NCI-H146 treated with DMSO at 0.1 percent for 48 hours (cell line): ENCODE results near the gene AIFM3.
"Not testable (repeated sequence)": the region's sequence is repeated elsewhere in the genome, so short reads cannot be mapped to it uniquely, and the experiment has no call there.

Experiments
- DNase-seq: peaks from one replicate; lab custom pipeline; 2025; ENCODE audit not compliant: unreplicated experiment; lab: John Stamatoyannopoulos, UW

The AIFM3 gene

GRCh38 chr22:20940904-20941385 is 26.1 kb upstream of the AIFM3 start:
- DNase-seq = no peak

DNA sequence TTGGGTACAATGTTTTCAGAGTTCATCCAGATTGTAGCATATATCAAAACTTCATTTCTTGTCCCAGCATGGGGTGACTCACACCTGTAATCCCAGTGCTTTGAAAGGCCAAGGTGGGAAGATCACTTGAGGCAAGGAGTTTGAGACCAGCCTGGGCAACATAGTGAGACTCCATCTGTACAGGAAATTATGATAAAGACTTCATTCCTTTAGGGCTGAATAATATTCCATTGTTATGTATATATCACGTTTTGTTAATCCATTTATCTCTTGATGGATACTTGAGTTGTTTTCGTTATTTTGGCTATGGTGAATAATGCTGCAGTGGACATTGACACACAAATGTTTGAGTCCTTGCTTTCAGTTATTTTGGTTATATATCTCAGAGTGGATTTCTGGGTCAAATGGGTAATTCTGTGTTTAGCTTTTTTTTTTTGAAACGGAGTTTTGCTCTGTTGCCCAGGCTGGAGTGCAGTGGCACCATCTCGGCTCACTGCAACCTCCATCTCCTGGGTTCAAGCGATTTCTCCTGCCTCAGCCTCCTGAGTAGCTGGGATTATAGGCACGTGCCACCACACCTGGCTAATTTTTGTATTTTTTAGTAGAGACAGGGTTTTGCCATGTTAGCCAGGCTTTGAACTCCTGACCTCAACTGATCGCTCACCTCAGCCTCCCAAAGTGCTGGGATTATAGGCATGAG is 24.7 kb upstream of the AIFM3 start:
- DNase-seq = not testable (repeated sequence)

GRCh38 chr22:20943104-20943933 is 23.7 kb upstream of the AIFM3 start:
- no peak for DNase-seq

GRCh38 chr22:20944042-20944441 is 23.0 kb upstream of the AIFM3 start:
- DNase-seq = no peak

DNA sequence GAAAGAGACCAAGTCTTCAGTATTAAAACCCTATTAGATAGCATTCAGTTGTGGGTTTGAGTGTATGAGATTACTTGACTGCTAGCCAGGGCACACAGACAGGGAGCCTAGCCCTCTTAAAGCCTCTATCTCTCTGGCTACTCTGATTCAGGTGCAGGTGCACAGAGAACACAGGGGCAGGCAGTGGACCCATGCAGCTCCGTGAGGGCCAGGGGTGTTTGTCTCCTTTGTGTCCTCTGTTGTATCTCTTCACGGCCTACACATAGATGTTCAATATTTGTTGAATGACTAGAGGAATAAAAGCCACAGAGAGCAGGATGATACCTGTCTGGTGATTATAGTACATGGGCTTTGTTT is 21.5 kb upstream of the AIFM3 start:
- no peak for DNase-seq

DNA sequence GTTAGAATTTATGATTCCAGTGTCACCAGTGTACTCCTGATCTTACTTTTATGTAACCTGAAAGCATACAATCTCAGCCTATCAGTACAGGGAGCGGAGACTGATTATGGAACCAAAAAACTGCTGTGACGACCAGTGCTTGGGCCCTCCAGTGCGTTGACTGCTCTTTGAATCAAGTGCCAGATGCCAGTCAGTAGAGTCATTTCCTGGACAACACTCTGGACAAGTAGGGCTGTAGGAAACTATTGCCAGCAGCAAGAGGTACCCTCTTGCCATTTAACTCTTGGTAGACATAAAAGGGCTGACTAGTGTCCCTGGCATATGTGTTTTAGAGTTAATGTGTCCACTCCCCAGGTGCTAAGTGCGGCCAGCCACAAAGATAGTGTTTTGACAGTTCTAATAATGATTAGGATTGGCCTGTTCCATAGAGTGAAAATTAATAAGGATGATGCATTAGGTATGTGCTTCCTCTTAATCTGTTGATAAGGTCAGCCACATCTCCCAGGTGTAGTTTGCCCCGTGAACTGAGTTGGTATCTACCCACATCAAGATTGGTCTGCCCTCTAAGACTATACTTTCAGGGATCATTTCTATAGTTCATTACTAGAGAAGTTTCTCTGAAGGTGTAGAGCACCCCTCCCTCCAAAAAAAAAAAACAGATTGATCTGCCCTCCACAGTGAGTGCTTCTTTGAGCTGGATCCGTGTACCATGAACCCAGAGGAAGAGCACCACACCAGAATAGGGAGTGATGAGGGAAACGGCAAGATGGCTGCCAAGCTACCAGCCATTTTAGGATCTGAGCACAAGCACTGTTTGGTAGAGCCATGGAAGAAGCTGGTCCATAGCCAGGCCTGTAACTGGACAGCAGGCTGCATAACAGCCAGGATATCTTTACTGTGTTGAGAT is 20.7 kb upstream of the AIFM3 start:
- no peak for DNase-seq

- DNase-seq = no peak
Observed at GRCh38 chr22:20946991-20947390, 20.1 kb upstream of the AIFM3 start.

DNA sequence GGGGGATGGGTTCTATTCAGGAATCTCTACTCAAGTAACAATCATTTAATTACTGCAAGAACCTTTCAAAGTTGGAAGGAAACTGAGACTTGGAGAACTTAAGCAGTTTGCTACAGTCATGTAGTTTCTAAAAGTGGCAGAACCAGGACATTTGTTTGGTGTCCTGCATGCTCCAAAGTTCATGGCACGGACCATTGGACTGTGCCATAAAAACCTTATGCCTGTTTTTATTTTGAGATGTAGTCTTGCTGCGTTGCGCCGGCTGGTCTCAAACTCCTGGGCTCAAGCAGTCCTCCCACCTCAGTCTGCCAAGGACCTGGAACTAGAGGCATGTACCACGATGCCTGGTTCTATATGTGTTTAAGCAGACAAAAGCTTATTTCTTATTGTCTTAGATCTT is 18.6 kb upstream of the AIFM3 start:
- DNase-seq = no peak

- DNase-seq = no peak
Observed at GRCh38 chr22:20948989-20949388, 18.1 kb upstream of the AIFM3 start.

GRCh38 chr22:20949698-20950183 is 17.3 kb upstream of the AIFM3 start:
- no peak for DNase-seq

DNA sequence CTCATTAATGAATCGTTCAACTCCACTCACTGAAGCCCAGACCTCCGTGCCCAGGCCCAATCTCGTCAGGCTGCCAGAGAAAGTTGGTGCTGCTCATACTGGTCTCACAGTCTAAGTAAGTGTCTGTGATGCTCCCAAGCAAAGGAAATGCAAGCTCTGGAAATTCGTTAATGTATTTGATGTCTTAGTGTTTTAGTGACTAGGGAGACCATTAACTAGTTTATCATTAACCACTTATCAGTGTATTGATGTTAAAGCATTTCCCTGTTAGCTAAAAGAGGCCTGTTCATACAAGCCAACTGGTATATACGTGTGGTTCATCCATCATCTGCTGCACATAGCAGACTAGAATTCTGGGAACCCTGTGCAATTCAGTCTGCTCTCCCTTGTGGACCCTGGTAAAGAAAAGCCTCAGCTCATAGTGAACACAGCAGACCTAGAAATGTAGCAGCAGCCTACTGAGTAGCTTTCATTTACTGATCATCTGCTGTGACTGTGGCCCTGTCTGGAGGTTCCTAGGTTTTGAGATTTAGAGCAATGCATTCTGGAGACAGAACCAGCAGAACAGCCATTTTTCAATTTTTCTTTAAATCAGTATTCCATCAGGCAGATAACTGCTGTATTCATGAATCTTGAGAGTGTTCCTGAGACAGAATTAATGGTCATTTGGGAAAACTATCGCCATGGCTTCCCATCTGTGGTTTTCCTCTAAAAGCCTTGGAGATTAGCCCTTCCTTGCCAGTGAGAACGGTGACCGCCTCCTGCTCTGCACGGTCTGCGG is 15.7 kb upstream of the AIFM3 start:
- no peak for DNase-seq

DNA sequence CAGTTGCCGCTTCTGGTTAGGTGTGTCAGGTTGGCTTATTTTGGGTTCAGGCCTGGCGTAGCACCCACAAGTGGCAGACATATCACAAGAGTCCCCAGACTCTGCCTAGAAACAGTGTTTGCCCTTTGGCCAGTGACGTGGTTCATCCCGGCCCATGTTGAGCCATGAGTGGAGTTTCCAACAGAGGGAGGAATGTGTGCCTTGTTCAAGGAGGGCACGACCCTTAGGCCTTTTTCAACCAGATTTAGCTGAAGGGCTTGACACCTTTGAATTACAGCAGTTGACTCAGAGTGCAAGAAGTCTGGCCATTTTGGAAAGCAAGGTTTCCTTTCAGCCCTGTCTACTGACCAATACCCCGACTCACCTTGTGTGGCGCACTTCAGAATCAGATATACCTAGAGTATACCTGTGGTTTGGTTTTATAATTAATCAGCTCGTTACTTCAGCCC is 15.1 kb upstream of the AIFM3 start:
- no peak for DNase-seq

DNA sequence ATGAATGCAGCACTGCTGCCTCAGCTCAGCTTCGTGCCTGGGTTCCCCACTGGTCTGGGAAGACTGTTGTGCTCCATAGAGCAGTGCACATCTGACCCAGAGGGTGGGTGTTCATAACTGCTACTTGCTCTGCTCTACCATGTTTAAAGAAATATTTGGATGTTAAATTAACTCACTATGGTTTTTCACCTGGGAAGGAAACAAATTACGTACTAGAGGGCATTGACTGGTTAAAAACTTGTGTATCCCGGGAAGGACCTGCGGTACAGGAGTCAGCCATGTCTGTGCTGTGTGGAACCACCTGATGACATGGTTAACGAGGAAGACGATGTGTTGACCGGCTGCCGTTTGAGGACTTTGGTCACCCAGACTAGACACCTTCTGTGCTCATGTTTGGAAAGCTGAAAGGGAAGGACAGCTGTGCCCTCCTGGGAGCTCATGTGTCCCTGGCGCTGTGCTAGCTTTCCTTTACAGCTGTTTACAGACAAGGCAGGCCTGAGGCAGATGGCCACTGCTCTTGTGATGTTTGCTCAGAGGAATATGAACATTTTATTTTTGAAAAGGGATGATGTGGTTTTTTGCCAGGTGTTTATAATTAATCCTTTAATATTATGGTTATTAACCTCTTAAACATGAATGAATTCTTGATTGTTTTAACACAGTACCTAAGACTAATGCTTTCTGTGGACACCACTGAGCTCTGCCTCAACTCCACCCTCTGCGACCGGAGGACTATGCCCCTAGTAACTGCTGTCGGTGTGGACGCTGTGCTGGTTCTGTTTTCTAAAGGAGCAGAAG is 14.3 kb upstream of the AIFM3 start:
- DNase-seq = peak; percentile 22

GRCh38 chr22:20953342-20953608 is 13.8 kb upstream of the AIFM3 start:
- no peak for DNase-seq

- DNase-seq = no peak
Observed at GRCh38 chr22:20953668-20954500, 13.2 kb upstream of the AIFM3 start.

DNA sequence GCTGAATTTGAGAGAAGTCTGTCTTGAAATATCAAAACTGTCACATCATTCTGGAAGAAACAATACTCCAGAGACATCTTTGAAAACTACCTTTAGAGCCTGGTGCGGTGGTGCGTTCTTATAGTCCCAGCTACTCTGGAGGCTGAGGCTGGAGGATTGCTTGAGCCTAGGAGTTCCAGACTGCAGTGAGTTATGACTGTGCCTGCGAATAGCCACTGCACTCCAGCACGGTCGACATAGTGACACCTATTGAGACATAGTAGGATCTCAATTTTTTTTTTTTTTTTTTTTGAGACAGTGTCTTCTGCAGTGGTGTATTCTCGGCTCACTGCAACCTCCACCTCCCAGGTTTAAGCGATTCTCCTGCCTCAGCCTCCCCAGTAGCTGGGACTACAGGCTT is 11.5 kb upstream of the AIFM3 start:
- DNase-seq = no peak

DNA sequence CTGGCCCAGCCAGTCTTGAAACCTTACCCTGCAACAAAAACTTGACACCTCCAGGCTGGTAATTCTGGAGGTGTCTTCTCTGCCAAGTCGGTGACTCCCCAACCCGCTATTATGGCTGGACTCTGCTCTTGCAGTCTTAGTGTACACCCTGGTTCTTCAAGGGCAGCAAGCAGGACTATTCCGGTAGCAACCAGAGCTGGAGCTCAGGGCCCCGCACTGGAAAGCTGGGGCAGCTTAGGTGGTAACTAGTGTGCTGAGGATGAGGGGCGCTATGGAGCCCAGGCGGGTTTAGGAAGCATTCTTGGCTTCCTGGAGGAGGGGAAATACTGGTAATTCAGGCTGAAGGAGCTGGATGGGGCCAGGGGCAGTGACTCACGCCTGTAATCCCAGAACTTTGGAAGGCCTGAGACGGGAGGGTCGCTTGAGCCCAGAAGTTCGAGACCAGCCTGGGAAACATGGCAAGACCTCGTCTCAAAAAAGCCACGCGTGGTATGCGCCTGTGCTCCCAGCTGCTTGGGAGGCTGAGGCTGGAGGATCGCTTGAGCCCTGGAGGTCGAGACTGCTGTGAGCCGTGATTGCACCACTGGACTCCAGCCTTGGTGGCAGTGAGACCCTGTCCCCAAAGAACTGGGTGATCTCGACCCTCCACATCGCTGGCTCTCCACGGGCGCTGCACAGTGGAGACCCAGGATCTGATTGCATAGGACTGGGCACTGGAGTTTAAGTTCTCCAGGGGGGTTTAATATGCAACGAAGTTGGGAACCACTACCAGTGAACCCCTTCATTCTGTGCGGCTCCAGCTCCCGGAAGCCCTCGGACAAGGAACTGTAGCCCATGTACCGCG is 10.6 kb upstream of the AIFM3 start:
- DNase-seq = no peak

GRCh38 chr22:20957102-20957682 is 9.9 kb upstream of the AIFM3 start:
- DNase-seq = no peak
